Hepatocyte (in vitro differentiated cells): ENCODE measurements around the gene SYTL3.
"Not testable (repeated sequence)": the region's sequence is repeated elsewhere in the genome, so short reads cannot be mapped to it uniquely, and the experiment has no call there.

ENCODE experiments used
- CTCF ChIP-seq: fragments of 200-600 bp; sonication (generic); IDR thresholded peaks from 2 replicates; pipeline ENCODE4 v1.5.1; 2016; ENCODE audit warnings: antibody characterized with exemption, mild to moderate bottlenecking; ENCODE audit not compliant: poor library complexity
- EZH2 ChIP-seq: fragments of 200-600 bp; sonication (generic); IDR thresholded peaks from 2 replicates; pipeline ENCODE4 v1.6.1; 2016; ENCODE audit warnings: antibody characterized with exemption, mild to moderate bottlenecking, borderline replicate concordance

DNA sequence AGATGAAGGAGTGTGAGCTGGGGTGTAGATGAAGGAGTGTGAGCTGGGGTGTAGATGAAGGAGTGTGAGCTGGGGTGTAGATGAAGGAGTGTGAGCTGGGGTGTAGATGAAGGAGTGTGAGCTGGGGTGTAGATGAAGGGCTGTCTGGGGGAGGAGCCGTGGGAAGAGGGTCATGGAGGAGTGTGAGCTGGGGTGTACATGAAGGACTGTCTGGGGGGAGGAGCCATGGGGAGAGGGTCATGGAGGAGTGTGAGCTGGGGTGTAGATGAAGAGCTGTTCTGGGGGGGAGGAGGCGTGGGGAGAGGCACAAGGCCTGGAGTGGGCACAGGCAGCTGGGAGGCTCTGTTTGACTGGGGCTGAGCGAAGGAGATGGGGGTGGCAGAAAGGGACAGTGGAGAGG lies 51.4 kb downstream of the SYTL3 start:
- not testable (repeated sequence) for TF ChIP-seq CTCF, EZH2
